Measurements from ENCODE around the gene FAM222A.

Gene FAM222A

GRCh38 chr12:109764776-109765445, 51.3 kb downstream of the FAM222A start:
- TF ChIP-seq, protein P1, sequence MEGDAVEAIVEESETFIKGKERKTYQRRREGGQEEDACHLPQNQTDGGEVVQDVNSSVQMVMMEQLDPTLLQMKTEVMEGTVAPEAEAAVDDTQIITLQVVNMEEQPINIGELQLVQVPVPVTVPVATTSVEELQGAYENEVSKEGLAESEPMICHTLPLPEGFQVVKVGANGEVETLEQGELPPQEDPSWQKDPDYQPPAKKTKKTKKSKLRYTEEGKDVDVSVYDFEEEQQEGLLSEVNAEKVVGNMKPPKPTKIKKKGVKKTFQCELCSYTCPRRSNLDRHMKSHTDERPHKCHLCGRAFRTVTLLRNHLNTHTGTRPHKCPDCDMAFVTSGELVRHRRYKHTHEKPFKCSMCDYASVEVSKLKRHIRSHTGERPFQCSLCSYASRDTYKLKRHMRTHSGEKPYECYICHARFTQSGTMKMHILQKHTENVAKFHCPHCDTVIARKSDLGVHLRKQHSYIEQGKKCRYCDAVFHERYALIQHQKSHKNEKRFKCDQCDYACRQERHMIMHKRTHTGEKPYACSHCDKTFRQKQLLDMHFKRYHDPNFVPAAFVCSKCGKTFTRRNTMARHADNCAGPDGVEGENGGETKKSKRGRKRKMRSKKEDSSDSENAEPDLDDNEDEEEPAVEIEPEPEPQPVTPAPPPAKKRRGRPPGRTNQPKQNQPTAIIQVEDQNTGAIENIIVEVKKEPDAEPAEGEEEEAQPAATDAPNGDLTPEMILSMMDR (IDR thresholded peaks at IDR 0.05; ENCODE audit: low read depth, low read length), result no peak

DNA sequence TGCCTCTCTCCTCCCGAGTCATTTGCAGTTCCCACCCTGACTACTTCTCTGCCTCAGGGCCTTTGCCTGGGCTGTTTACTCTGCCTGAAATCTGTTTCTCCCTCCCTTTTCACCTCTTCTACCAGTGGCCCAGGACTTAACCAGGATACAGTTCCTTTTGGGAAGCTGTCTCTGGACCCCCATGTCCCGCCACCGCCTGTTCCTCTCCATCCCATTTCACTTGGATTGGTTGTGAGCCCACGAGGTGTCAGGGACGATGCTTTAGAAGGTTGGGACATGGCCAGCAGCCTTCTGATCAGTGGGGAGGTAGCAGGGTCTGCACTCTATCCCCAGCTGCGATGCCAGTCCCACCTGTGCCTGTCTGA, 51.8 kb downstream of the FAM222A start:
- TF ChIP-seq, protein P1 (IDR thresholded peaks at IDR 0.05; ENCODE audit: low read depth, low read length), result no peak
- DNase-seq (ENCODE audit: extremely low read depth, low read depth), result no peak

More at GRCh38 chr12:109764776-109765445, 51.3 kb downstream of the FAM222A start:
- DNase-seq (ENCODE audit: extremely low read depth, low read depth), result no peak

- no peak for DNase-seq (ENCODE audit: extremely low read depth, low read depth)
- TF ChIP-seq, protein P1 (IDR thresholded peaks at IDR 0.05; ENCODE audit: low read depth, low read length), result no peak
These were observed 52.7 kb downstream of the FAM222A start for GRCh38 chr12:109766251-109766778.

DNA sequence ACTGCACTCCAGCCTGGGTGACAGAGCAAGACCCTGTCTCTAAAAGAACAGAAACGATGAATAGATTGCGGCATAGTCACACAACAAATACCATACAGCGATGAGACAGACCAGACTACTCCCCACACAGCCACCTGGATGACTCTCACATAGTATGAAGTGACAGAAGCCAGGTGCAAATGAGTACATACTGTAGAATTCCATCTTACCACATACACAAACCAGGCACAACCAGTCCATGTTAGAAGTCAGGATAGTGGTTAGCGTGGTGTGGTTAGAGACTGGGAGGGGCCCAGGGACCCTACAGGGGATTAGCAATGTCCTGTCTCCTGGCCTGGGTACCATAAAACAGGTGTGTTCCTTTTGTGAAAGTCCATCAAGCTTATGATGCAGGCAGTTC, 53.8 kb downstream of the FAM222A start:
- TF ChIP-seq, protein P1 (IDR thresholded peaks at IDR 0.05; ENCODE audit: low read depth, low read length), result no peak
- no peak for DNase-seq (ENCODE audit: extremely low read depth, low read depth)

DNA sequence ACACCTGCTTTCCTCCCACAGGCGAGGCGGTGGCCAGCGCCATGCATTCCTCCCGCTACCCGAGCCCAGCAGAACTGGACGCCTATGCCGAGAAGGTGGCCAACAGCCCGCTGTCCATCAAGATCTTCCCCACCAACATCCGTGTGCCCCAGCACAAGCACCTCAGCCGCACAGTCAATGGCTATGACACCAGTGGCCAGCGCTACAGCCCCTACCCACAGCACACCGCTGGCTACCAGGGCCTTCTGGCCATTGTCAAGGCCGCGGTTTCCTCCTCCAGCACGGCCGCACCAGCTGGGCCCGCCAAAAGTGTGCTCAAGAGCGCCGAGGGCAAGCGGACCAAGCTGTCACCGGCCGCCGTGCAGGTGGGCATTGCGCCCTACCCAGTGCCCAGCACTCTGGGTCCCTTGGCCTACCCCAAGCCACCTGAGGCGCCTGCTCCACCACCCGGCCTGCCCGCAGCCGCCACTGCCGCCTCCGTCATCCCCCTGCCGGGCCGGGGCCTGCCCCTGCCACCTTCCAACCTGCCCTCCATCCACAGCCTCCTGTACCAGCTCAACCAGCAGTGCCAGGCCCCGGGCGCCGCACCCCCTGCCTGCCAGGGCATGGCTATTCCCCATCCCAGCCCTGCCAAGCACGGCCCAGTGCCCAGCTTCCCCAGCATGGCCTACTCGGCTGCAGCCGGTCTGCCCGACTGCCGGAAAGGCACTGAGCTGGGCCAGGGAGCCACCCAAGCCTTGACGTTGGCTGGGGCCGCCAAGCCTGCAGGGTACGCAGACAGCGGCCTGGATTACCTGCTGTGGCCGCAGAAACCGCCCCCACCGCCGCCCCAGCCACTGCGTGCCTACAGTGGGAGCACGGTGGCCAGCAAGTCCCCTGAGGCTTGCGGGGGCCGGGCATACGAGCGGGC, 54.6 kb downstream of the FAM222A start:
- DNase-seq (ENCODE audit: extremely low read depth, low read depth), result no peak
- TF ChIP-seq, protein P1 (IDR thresholded peaks at IDR 0.05; ENCODE audit: low read depth, low read length), result no peak

DNA sequence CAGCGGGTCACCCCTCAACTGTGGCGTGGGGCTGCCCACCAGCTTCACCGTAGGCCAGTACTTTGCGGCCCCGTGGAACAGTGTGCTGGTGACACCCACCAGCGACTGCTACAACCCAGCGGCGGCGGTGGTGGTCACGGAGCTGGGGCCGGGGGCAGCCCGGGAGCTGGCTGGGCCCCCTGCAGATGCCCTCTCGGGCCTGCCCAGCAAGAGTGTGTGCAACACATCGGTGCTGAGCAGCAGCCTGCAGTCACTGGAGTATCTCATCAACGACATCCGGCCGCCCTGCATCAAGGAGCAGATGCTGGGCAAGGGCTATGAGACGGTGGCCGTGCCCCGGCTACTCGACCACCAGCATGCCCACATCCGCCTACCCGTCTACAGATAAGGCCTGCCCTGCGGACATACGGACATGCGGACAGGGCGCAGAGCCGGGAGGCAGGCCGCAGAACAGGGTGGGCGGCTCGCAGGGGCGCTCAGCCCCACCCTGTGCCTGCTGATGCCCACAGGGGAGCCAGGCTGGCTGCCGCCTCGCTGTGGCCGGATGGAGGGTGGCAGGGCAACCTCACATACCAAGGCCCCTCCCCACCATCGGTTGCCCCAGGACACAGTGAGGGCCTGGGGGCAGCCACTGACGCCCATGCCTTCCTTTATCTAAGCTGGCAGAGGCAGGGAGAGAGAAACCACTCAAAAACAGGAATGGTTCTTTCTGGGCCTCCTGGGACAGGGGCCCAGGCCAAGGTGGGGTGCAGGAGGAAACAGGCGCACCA, 55.5 kb downstream of the FAM222A start:
- TF ChIP-seq, protein P1 (IDR thresholded peaks at IDR 0.05; ENCODE audit: low read depth, low read length), result no peak
- DNase-seq (ENCODE audit: extremely low read depth, low read depth), result no peak
